HG02884 (cell line): ENCODE data around the gene CATSPERZ.
A peak's percentile ranks its signal among the peaks of the same experiment; 100 is the strongest.
"Not testable (repeated sequence)": the region's sequence is repeated elsewhere in the genome, so short reads cannot be mapped to it uniquely, and the experiment has no call there.

ENCODE experiments used
- ATAC-seq: cut with Tn5 transposase; IDR thresholded peaks from one replicate; pipeline ENCODE4 v1.9.1; 2021; ENCODE audit warnings: mild to moderate bottlenecking, moderate library complexity; ENCODE audit not compliant: unreplicated experiment

The CATSPERZ gene

GRCh38 chr11:64316672-64317324 is 16.6 kb downstream of the CATSPERZ start:
- ATAC-seq, result no peak

- ATAC-seq, result peak; percentile 66
These were observed 17.3 kb downstream of the CATSPERZ start, which contains the start of gene TRMT112 for GRCh38 chr11:64317325-64317960. TSS of gene TRMT112 (minus strand) at chr11:64317559. CDS start at chr11:64317526, 33 bp downstream.

GRCh38 chr11:64317961-64318765 is 18.0 kb downstream of the CATSPERZ start, which contains the start of gene PRDX5:
TSS of gene PRDX5 (plus strand) at chr11:64318121. CDS start at chr11:64318216, 95 bp downstream.
- ATAC-seq, result peak; percentile 72

GRCh38 chr11:64318766-64319761 is 18.9 kb downstream of the CATSPERZ start:
- ATAC-seq, result no peak

- ATAC-seq, result no peak
These were observed 20.4 kb downstream of the CATSPERZ start for GRCh38 chr11:64320556-64320955.

- no peak for ATAC-seq
These were observed 20.9 kb downstream of the CATSPERZ start for GRCh38 chr11:64321026-64321425.

GRCh38 chr11:64321533-64321932 is 21.4 kb downstream of the CATSPERZ start:
- ATAC-seq, result no peak

GRCh38 chr11:64322925-64323260 is 22.7 kb downstream of the CATSPERZ start:
- ATAC-seq, result no peak

GRCh38 chr11:64323373-64323772 is 23.2 kb downstream of the CATSPERZ start:
- no peak for ATAC-seq

- ATAC-seq, result not testable (repeated sequence)
These were observed 23.8 kb downstream of the CATSPERZ start for GRCh38 chr11:64323984-64324383.

GRCh38 chr11:64324692-64325469 is 24.7 kb downstream of the CATSPERZ start:
- ATAC-seq, result no peak

- no peak for ATAC-seq
These were observed 27.2 kb downstream of the CATSPERZ start for GRCh38 chr11:64327375-64327774.

GRCh38 chr11:64327993-64328392 is 27.8 kb downstream of the CATSPERZ start:
- ATAC-seq, result no peak

- ATAC-seq, result no peak
These were observed 30.7 kb downstream of the CATSPERZ start for GRCh38 chr11:64330888-64331287.

- no peak for ATAC-seq
These were observed 31.6 kb downstream of the CATSPERZ start for GRCh38 chr11:64331569-64332371.

GRCh38 chr11:64333556-64333955 is 33.4 kb downstream of the CATSPERZ start:
- ATAC-seq, result no peak

- peak; percentile 68 for ATAC-seq
These were observed 34.9 kb downstream of the CATSPERZ start for GRCh38 chr11:64334764-64335735.
